MM.1S (cell line): ENCODE data around the gene SEMA4B.

Experiments used
- DNase-seq: peaks from one replicate; pipeline ENCODE4 v3.0.0-alpha.2; 2015
- H2AFZ ChIP-seq: fragments of 300-600 bp; sonication (generic); 2 replicates; pipeline ENCODE4 v1.6.0; 2016; ENCODE audit warnings: antibody characterized with exemption, low read length
- H3F3A ChIP-seq: fragments of 300-600 bp; sonication (generic); 2 replicates; pipeline ENCODE4 v1.6.1; 2016; ENCODE audit warnings: mild to moderate bottlenecking, antibody characterized with exemption, low read length, moderate library complexity, mixed read lengths; ENCODE audit not compliant: insufficient read depth
- H3K27ac ChIP-seq: fragments of 300-600 bp; sonication (generic); 2 replicates; pipeline ENCODE4 v1.5.1; 2016; ENCODE audit warnings: mild to moderate bottlenecking, low read length
- H3K27me3 ChIP-seq: fragments of 300-600 bp; sonication (generic); replicated peaks from 2 replicates; pipeline ENCODE4 v1.6.0; 2016; ENCODE audit warnings: low read length; ENCODE audit not compliant: insufficient read depth
- H3K36me3 ChIP-seq: fragments of 300-600 bp; sonication (generic); replicated peaks from 2 replicates; pipeline ENCODE4 v1.6.1; 2016; ENCODE audit warnings: mild to moderate bottlenecking, low read length, mixed read lengths; ENCODE audit not compliant: insufficient read depth
- H3K4me1 ChIP-seq: fragments of 300-600 bp; sonication (generic); 2 replicates; pipeline ENCODE4 v1.6.1; 2016; ENCODE audit warnings: low read length, mixed read lengths
- H3K4me2 ChIP-seq: fragments of 300-600 bp; sonication (generic); 2 replicates; pipeline ENCODE4 v1.6.0; 2016; ENCODE audit warnings: low read depth, low read length
- H3K4me3 ChIP-seq: fragments of 300-600 bp; sonication (generic); 2 replicates; pipeline ENCODE4 v1.5.1; 2016; ENCODE audit warnings: low read length, mixed read lengths
- H3K79me2 ChIP-seq: fragments of 300-600 bp; sonication (generic); 2 replicates; pipeline ENCODE4 v1.6.1; 2016; ENCODE audit warnings: mixed run types, low read length, mixed read lengths
- H3K9ac ChIP-seq: fragments of 300-600 bp; sonication (generic); 2 replicates; pipeline ENCODE4 v1.6.1; 2016; ENCODE audit warnings: low read length, mixed read lengths
- H3K9me2 ChIP-seq: fragments of 300-600 bp; sonication (generic); replicated peaks from 2 replicates; pipeline ENCODE4 v1.6.1; 2016; ENCODE audit warnings: mild to moderate bottlenecking, low read length, mixed read lengths; ENCODE audit not compliant: insufficient read depth
- H3K9me3 ChIP-seq: fragments of 300-600 bp; sonication (generic); replicated peaks from 2 replicates; pipeline ENCODE4 v1.6.1; 2016; ENCODE audit warnings: mild to moderate bottlenecking, low read length, mixed read lengths; ENCODE audit not compliant: insufficient read depth
- H4K20me1 ChIP-seq: fragments of 300-600 bp; sonication (generic); 2 replicates; pipeline ENCODE4 v1.6.1; 2016; ENCODE audit warnings: mild to moderate bottlenecking, low read length, moderate library complexity, mixed read lengths; ENCODE audit not compliant: insufficient read depth
- CTCF ChIP-seq: fragments of 300-600 bp; sonication (generic); IDR thresholded peaks from 2 replicates; pipeline ENCODE4 v1.5.1; 2016; ENCODE audit warnings: antibody characterized with exemption, low read length, mixed read lengths
- EZH2 ChIP-seq: fragments of 300-600 bp; sonication (generic); optimal IDR thresholded peaks from 2 replicates; pipeline ENCODE3; 2017; ENCODE audit warnings: low read depth, mild to moderate bottlenecking, antibody characterized with exemption, low read length, mixed read lengths
- EZH2phosphoT487 ChIP-seq: fragments of 300-600 bp; sonication (generic); IDR thresholded peaks from 2 replicates; pipeline ENCODE4 v1.6.1; 2018; ENCODE audit warnings: antibody characterized with exemption, low read length

Gene SEMA4B

DNA sequence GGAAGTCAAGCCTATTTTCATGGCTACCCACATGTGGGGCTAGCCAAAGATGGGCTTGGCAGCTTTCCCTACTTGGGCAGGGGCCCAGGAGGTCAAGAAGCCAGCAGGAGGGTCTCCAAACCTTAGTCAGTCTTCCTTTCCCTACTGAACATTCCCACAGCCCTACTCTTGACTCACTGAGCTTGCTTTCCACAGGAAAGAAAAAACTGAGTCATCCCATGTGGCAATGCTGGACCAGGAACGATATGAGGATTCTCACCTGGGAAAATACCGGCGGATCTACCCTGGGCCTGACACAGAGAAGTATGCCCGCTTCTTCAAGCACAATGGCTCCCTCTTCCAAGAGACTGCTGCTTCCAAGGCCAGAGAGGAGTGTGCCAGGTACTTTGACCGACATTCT lies 60.7 kb downstream of the SEMA4B start:
- Histone ChIP-seq H3K27me3 (no peaks in the 10 kb centered on the region), H3F3A (peaks cover 17% of the 10 kb centered on the region; the same call in 1 of the 2 replicates), H3K9me2 (no peaks in the 10 kb centered on the region), H3K4me3 (no peak overlapping the region), H3K4me1 (peaks cover 23% of the 10 kb centered on the region), H3K4me2 (no peak overlapping the region), H3K9me3 (no peaks in the 10 kb centered on the region), H3K9ac (no peak overlapping the region), H3K27ac (no peak overlapping the region), H4K20me1 (no peaks in the 10 kb centered on the region), H2AFZ (no peak overlapping the region), H3K36me3 (no peaks in the 10 kb centered on the region), H3K79me2 (peaks cover 16% of the 10 kb centered on the region)
- no peak for DNase-seq
- TF ChIP-seq EZH2phosphoT487 = no peak
- TF ChIP-seq EZH2 = no peak
- no peak for TF ChIP-seq CTCF

GRCh38 chr15:90262426-90262825 lies 61.3 kb downstream of the SEMA4B start:
- no peak overlapping the region for H3K4me3 ChIP-seq
- no peaks in the 10 kb centered on the region for H3K36me3 ChIP-seq
- no peak for DNase-seq
- H3K79me2 ChIP-seq = peaks cover 23% of the 10 kb centered on the region
- H3K27ac ChIP-seq = no peak overlapping the region
- H3F3A ChIP-seq = peaks cover 17% of the 10 kb centered on the region; the same call in 1 of the 2 replicates
- peaks cover 24% of the 10 kb centered on the region for H3K4me1 ChIP-seq
- TF ChIP-seq CTCF = no peak
- no peak for TF ChIP-seq EZH2phosphoT487
- no peak for TF ChIP-seq EZH2
- no peaks in the 10 kb centered on the region for H3K27me3 ChIP-seq
- no peak overlapping the region for H3K9ac ChIP-seq
- H4K20me1 ChIP-seq = peaks cover 4% of the 10 kb centered on the region; the same call in 1 of the 2 replicates
- no peak overlapping the region for H3K4me2 ChIP-seq
- H2AFZ ChIP-seq = no peak overlapping the region
- H3K9me3 ChIP-seq = no peaks in the 10 kb centered on the region
- H3K9me2 ChIP-seq = no peaks in the 10 kb centered on the region

- peaks cover 19% of the 10 kb centered on the region for H3K4me1 ChIP-seq
- peak overlapping the region; percentile 88 for H3K4me2 ChIP-seq
- peak overlapping the region; percentile 84 for H3K4me3 ChIP-seq
- H2AFZ ChIP-seq = peak overlapping the region; percentile 88
- no peaks in the 10 kb centered on the region for H3K9me2 ChIP-seq
- peaks cover 43% of the 10 kb centered on the region for H3K79me2 ChIP-seq
- H3K27ac ChIP-seq = peak overlapping the region; percentile 81
- DNase-seq = peak; percentile 35
- peaks cover 6% of the 10 kb centered on the region; the same call in 1 of the 2 replicates for H4K20me1 ChIP-seq
- no peaks in the 10 kb centered on the region for H3K9me3 ChIP-seq
- H3K27me3 ChIP-seq = no peaks in the 10 kb centered on the region
- H3F3A ChIP-seq = peaks cover 14% of the 10 kb centered on the region; the same call in 1 of the 2 replicates
- TF ChIP-seq EZH2phosphoT487 (no peak), CTCF (no peak), EZH2 (no peak)
- H3K36me3 ChIP-seq = no peaks in the 10 kb centered on the region
- H3K9ac ChIP-seq = peak overlapping the region; percentile 90
Measured at GRCh38 chr15:90264671-90265070, 63.5 kb downstream of the SEMA4B start.
